OCI-LY3 (cell line): Measurements from ENCODE around the gene KCNH3.

Experiments used
- CTCF ChIP-seq: fragments of 200-600, 300-600 bp; sonication (generic); IDR thresholded peaks from 2 replicates; pipeline ENCODE4 v1.5.1; 2014; ENCODE audit warnings: antibody characterized with exemption, low read length, low read depth
- EZH2phosphoT487 ChIP-seq: fragments of 200-600 bp; shearing (Covaris generic); IDR thresholded peaks from 2 replicates; pipeline ENCODE4 v1.6.1; 2018; ENCODE audit warnings: antibody characterized with exemption, mixed run types, low read depth

GRCh38 chr12:49529414-49529813, 9.4 kb upstream of the KCNH3 start:
- no peak for TF ChIP-seq EZH2phosphoT487
- TF ChIP-seq CTCF = no peak
